MM.1S (cell line): Measurements from ENCODE around the gene MRAP2.

Experiments
- DNase-seq: peaks from one replicate; pipeline ENCODE4 v3.0.0-alpha.2; 2015
- H2AFZ ChIP-seq: fragments of 300-600 bp; sonication (generic); 2 replicates; pipeline ENCODE4 v1.6.0; 2016; ENCODE audit warnings: antibody characterized with exemption, low read length
- H3F3A ChIP-seq: fragments of 300-600 bp; sonication (generic); 2 replicates; pipeline ENCODE4 v1.6.1; 2016; ENCODE audit warnings: mild to moderate bottlenecking, antibody characterized with exemption, low read length, moderate library complexity, mixed read lengths; ENCODE audit not compliant: insufficient read depth
- H3K27ac ChIP-seq: fragments of 300-600 bp; sonication (generic); 2 replicates; pipeline ENCODE4 v1.5.1; 2016; ENCODE audit warnings: mild to moderate bottlenecking, low read length
- H3K27me3 ChIP-seq: fragments of 300-600 bp; sonication (generic); replicated peaks from 2 replicates; pipeline ENCODE4 v1.6.0; 2016; ENCODE audit warnings: low read length; ENCODE audit not compliant: insufficient read depth
- H3K36me3 ChIP-seq: fragments of 300-600 bp; sonication (generic); replicated peaks from 2 replicates; pipeline ENCODE4 v1.6.1; 2016; ENCODE audit warnings: mild to moderate bottlenecking, low read length, mixed read lengths; ENCODE audit not compliant: insufficient read depth
- H3K4me1 ChIP-seq: fragments of 300-600 bp; sonication (generic); 2 replicates; pipeline ENCODE4 v1.6.1; 2016; ENCODE audit warnings: low read length, mixed read lengths
- H3K4me2 ChIP-seq: fragments of 300-600 bp; sonication (generic); 2 replicates; pipeline ENCODE4 v1.6.0; 2016; ENCODE audit warnings: low read depth, low read length
- H3K4me3 ChIP-seq: fragments of 300-600 bp; sonication (generic); 2 replicates; pipeline ENCODE4 v1.5.1; 2016; ENCODE audit warnings: low read length, mixed read lengths
- H3K79me2 ChIP-seq: fragments of 300-600 bp; sonication (generic); 2 replicates; pipeline ENCODE4 v1.6.1; 2016; ENCODE audit warnings: mixed run types, low read length, mixed read lengths
- H3K9ac ChIP-seq: fragments of 300-600 bp; sonication (generic); 2 replicates; pipeline ENCODE4 v1.6.1; 2016; ENCODE audit warnings: low read length, mixed read lengths
- H3K9me2 ChIP-seq: fragments of 300-600 bp; sonication (generic); replicated peaks from 2 replicates; pipeline ENCODE4 v1.6.1; 2016; ENCODE audit warnings: mild to moderate bottlenecking, low read length, mixed read lengths; ENCODE audit not compliant: insufficient read depth
- H3K9me3 ChIP-seq: fragments of 300-600 bp; sonication (generic); replicated peaks from 2 replicates; pipeline ENCODE4 v1.6.1; 2016; ENCODE audit warnings: mild to moderate bottlenecking, low read length, mixed read lengths; ENCODE audit not compliant: insufficient read depth
- H4K20me1 ChIP-seq: fragments of 300-600 bp; sonication (generic); 2 replicates; pipeline ENCODE4 v1.6.1; 2016; ENCODE audit warnings: mild to moderate bottlenecking, low read length, moderate library complexity, mixed read lengths; ENCODE audit not compliant: insufficient read depth
- EZH2 ChIP-seq: fragments of 300-600 bp; sonication (generic); optimal IDR thresholded peaks from 2 replicates; pipeline ENCODE3; 2017; ENCODE audit warnings: low read depth, mild to moderate bottlenecking, antibody characterized with exemption, low read length, mixed read lengths
- EZH2phosphoT487 ChIP-seq: fragments of 300-600 bp; sonication (generic); IDR thresholded peaks from 2 replicates; pipeline ENCODE4 v1.6.1; 2018; ENCODE audit warnings: antibody characterized with exemption, low read length
- TF ChIP-seq, protein P1 (sequence below): fragments of 300-600 bp; sonication (generic); IDR thresholded peaks from 2 replicates; pipeline ENCODE4 v1.5.1; 2016; ENCODE audit warnings: antibody characterized with exemption, low read length, mixed read lengths

The MRAP2 gene, protein sequence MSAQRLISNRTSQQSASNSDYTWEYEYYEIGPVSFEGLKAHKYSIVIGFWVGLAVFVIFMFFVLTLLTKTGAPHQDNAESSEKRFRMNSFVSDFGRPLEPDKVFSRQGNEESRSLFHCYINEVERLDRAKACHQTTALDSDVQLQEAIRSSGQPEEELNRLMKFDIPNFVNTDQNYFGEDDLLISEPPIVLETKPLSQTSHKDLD

DNA sequence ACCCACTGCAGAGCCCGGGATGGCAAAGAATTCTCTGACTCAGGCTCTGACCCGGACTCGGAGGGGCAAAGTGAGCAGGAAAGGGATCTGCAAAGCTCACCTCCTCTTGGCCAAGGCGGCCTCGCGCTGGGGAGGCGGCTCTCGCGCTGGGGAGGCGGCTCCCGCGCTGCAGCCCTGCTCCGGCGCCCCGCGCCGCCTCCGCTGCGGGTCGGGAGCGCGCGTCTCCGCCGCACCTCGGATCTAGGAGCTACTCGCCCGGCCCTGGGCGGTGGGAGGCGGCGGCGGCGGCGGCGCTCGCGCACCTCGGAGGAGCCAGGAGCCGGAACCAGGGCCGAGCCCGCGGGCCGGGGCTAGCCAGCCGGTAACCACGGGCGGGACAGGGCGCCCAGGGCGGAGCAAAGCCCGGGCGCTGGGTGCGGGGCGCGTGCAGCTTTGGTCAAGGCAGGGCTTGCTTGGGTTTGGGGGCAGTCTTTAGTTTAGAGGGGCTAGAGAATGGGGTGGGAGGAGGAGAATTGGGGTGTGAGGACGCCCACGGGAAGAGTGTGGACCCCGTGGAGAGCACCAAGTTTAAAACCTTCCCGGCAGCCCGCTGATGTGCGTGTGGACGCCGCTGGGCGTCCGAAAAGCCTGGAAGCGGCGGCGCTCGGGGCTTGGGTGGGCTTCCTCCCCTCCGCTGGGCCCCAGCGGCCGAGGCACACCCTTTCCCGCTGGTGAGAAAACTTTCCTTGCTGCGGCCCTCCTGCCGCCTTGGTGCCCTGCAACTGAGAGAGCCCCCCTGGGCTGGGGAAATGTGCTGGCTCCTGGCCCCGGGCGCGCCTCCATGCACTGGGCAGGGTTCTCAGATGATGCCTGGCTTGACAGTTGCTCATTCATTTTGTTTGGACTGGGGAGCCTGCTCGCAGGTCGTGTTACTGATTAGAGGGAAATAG is at the start of gene MRAP2:
Gene MRAP2, plus strand, starts transcription at position 250 of the 929 bp plus-strand sequence. CDS start 21,547 bp downstream, outside the sequence.
- H3K27ac ChIP-seq = no peak within 1 kb of the TSS
- no peak for DNase-seq
- H3F3A ChIP-seq = no peaks in the 10 kb centered on the region
- H3K4me1 ChIP-seq = no peaks in the 10 kb centered on the region
- no peaks in the 10 kb centered on the region for H3K79me2 ChIP-seq
- H3K9me3 ChIP-seq = no peaks in the 10 kb centered on the region
- no peaks in the 10 kb centered on the region for H3K9me2 ChIP-seq
- no peak for TF ChIP-seq EZH2phosphoT487
- TF ChIP-seq, protein P1, sequence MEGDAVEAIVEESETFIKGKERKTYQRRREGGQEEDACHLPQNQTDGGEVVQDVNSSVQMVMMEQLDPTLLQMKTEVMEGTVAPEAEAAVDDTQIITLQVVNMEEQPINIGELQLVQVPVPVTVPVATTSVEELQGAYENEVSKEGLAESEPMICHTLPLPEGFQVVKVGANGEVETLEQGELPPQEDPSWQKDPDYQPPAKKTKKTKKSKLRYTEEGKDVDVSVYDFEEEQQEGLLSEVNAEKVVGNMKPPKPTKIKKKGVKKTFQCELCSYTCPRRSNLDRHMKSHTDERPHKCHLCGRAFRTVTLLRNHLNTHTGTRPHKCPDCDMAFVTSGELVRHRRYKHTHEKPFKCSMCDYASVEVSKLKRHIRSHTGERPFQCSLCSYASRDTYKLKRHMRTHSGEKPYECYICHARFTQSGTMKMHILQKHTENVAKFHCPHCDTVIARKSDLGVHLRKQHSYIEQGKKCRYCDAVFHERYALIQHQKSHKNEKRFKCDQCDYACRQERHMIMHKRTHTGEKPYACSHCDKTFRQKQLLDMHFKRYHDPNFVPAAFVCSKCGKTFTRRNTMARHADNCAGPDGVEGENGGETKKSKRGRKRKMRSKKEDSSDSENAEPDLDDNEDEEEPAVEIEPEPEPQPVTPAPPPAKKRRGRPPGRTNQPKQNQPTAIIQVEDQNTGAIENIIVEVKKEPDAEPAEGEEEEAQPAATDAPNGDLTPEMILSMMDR = no peak
- no peak for TF ChIP-seq EZH2
- H2AFZ ChIP-seq = no peak within 1 kb of the TSS
- H3K36me3 ChIP-seq = no peaks in the 10 kb centered on the region
- no peak within 1 kb of the TSS for H3K9ac ChIP-seq
- no peak within 1 kb of the TSS for H3K4me3 ChIP-seq
- no peaks in the 10 kb centered on the region for H4K20me1 ChIP-seq
- no peaks in the 10 kb centered on the region for H3K27me3 ChIP-seq
- no peak within 1 kb of the TSS for H3K4me2 ChIP-seq

- TF ChIP-seq, protein P1 = no peak
- TF ChIP-seq EZH2 = no peak
- TF ChIP-seq EZH2phosphoT487 = no peak
- no peaks in the 10 kb centered on the region for H3K9me2 ChIP-seq
- H3K27me3 ChIP-seq = no peaks in the 10 kb centered on the region
- H3K79me2 ChIP-seq = no peaks in the 10 kb centered on the region
- H3K27ac ChIP-seq = no peak overlapping the region
- H4K20me1 ChIP-seq = no peaks in the 10 kb centered on the region
- no peaks in the 10 kb centered on the region for H3K4me1 ChIP-seq
- H3K9ac ChIP-seq = no peak overlapping the region
- H3K4me3 ChIP-seq = no peak overlapping the region
- H3K4me2 ChIP-seq = no peak overlapping the region
- H3K36me3 ChIP-seq = no peaks in the 10 kb centered on the region
- no peak overlapping the region for H2AFZ ChIP-seq
- H3F3A ChIP-seq = no peaks in the 10 kb centered on the region
- H3K9me3 ChIP-seq = no peaks in the 10 kb centered on the region
- DNase-seq = no peak
Measured at GRCh38 chr6:83984411-83984810, 49.2 kb upstream of the MRAP2 start.

DNA sequence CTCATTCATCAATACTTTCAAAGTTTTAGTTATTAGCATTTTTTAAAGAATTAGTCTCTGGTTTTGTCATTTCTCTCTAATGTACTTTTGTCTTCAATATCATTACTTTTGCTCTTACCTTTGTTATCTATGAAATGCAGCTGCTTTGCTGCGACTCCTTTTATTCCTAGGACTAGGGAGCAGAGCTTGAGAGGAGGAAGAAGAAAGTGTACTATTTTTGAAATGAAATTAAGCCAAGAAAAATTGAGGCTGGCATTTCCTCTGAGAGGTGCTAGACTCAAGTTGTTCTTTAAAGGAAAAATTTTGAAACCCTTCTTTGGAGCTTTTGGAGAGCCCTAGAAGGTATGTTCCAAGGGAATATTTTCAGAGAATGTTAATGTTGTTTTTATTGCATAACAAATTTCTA is 48.3 kb upstream of the MRAP2 start:
- Histone ChIP-seq H3K4me3 (no peak overlapping the region), H2AFZ (no peak overlapping the region), H3K4me1 (no peaks in the 10 kb centered on the region)

More for the DNA sequence above, 48.3 kb upstream of the MRAP2 start:
- H3K27ac ChIP-seq = no peak overlapping the region
- no peaks in the 10 kb centered on the region for H3K27me3 ChIP-seq
- no peaks in the 10 kb centered on the region for H3K9me2 ChIP-seq
- no peak overlapping the region for H3K4me2 ChIP-seq
- H3K9ac ChIP-seq = no peak overlapping the region
- H3K9me3 ChIP-seq = no peaks in the 10 kb centered on the region
- no peaks in the 10 kb centered on the region for H3K36me3 ChIP-seq
- TF ChIP-seq, protein P1 = no peak
- TF ChIP-seq EZH2 = no peak
- TF ChIP-seq EZH2phosphoT487 = no peak
- H4K20me1 ChIP-seq = no peaks in the 10 kb centered on the region
- H3F3A ChIP-seq = no peaks in the 10 kb centered on the region
- DNase-seq = no peak
- no peaks in the 10 kb centered on the region for H3K79me2 ChIP-seq
